ENCODE measurements around the gene C22orf23. TPM values are rescaled to one million over a fixed set of nuclear protein-coding genes. Genes with fewer than 3 reads are reported as not detected.

The C22orf23 gene
- total and polyA plus RNA-seq, 2 of the 13 experiments (the other 11 are each of a cell fraction or from before 2014, with no cell fraction given): 0.21 to 0.24 TPM

DNA sequence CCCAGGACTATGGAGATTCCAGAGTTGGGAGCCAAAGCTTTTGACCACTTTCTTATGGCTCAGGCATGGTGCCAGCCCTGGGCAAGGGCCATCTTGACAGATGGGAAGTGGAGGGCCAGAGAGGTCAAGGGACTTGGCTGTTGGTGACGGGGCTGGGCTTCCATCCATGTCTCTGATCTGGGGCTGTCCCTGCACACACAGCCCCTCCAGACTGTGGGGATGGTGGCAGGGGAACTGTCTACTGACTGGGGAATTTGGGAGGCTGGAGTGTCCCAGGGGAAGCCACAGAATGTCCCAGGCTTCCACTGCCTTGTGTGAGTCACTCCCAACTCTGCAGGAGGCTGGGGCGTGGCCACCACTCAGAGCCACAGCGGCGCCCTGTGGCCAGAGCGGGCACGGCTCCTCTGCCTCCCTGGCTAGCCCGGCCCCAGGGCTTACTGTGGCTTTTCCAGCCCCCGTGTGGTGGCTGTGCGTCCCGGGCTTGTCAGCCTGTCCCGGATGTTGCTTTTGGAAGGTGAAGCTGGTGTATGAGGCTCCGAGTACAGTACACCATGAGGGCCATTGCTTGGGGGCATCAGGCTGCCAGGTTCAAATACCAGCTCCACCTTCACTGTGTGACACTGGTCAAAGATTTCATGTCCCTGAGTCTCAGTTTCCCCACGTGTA, 19.6 kb downstream of the C22orf23 start (continued):
- peak; percentile 74; the same call in 1 of the 2 replicates for TF ChIP-seq RFXAP (CRISPR knock-in tag; IDR thresholded peaks at IDR 0.05; ENCODE audit: borderline replicate concordance)
- TF ChIP-seq HCFC1 (IDR thresholded peaks at IDR 0.05; ENCODE audit: low read depth, low read length): no peak
- TF ChIP-seq, protein P1, sequence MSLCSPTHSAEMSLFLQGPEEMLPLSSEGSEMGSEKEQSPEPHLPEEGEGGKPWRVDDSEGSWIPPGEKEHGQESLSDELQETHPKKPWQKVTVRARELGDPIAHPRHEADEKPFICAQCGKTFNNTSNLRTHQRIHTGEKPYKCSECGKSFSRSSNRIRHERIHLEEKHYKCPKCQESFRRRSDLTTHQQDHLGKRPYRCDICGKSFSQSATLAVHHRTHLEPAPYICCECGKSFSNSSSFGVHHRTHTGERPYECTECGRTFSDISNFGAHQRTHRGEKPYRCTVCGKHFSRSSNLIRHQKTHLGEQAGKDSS (CRISPR knock-in tag; IDR thresholded peaks at IDR 0.05; ENCODE audit: borderline replicate concordance, low read depth): peak; percentile 84; the same call in 1 of the 2 replicates
- TF ChIP-seq, protein P2, sequence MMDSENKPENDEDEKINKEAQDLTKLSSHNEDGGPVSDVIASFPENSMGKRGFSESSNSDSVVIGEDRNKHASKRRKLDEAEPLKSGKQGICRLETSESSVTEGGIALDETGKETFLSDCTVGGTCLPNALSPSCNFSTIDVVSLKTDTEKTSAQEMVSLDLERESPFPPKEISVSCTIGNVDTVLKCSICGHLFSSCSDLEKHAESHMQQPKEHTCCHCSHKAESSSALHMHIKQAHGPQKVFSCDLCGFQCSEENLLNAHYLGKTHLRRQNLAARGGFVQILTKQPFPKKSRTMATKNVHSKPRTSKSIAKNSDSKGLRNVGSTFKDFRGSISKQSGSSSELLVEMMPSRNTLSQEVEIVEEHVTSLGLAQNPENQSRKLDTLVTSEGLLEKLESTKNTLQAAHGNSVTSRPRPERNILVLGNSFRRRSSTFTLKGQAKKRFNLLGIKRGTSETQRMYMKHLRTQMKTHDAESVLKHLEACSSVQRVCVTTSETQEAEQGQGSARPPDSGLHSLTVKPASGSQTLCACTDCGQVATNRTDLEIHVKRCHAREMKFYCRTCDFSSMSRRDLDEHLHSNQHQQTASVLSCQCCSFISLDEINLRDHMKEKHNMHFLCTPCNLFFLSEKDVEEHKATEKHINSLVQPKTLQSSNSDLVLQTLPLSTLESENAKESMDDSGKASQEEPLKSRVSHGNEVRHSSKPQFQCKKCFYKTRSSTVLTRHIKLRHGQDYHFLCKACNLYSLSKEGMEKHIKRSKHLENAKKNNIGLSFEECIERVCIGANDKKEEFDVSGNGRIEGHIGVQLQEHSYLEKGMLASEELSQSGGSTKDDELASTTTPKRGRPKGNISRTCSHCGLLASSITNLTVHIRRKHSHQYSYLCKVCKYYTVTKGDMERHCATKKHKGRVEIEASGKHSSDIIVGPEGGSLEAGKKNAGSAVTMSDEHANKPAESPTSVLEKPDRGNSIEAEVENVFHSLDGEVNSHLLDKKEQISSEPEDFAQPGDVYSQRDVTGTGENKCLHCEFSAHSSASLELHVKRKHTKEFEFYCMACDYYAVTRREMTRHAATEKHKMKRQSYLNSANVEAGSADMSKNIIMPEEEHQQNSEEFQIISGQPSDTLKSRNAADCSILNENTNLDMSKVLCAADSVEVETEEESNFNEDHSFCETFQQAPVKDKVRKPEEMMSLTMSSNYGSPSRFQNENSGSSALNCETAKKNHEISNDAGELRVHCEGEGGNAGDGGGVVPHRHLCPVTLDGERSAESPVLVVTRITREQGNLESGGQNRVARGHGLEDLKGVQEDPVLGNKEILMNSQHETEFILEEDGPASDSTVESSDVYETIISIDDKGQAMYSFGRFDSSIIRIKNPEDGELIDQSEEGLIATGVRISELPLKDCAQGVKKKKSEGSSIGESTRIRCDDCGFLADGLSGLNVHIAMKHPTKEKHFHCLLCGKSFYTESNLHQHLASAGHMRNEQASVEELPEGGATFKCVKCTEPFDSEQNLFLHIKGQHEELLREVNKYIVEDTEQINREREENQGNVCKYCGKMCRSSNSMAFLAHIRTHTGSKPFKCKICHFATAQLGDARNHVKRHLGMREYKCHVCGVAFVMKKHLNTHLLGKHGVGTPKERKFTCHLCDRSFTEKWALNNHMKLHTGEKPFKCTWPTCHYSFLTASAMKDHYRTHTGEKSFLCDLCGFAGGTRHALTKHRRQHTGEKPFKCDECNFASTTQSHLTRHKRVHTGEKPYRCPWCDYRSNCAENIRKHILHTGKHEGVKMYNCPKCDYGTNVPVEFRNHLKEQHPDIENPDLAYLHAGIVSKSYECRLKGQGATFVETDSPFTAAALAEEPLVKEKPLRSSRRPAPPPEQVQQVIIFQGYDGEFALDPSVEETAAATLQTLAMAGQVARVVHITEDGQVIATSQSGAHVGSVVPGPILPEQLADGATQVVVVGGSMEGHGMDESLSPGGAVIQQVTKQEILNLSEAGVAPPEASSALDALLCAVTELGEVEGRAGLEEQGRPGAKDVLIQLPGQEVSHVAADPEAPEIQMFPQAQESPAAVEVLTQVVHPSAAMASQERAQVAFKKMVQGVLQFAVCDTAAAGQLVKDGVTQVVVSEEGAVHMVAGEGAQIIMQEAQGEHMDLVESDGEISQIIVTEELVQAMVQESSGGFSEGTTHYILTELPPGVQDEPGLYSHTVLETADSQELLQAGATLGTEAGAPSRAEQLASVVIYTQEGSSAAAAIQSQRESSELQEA (CRISPR knock-in tag; IDR thresholded peaks at IDR 0.05; ENCODE audit: not compliant biosample characterization): no peak
- TF ChIP-seq MAF1 (CRISPR knock-in tag; IDR thresholded peaks at IDR 0.05; ENCODE audit: borderline replicate concordance): no peak
- TF ChIP-seq, protein P3, sequence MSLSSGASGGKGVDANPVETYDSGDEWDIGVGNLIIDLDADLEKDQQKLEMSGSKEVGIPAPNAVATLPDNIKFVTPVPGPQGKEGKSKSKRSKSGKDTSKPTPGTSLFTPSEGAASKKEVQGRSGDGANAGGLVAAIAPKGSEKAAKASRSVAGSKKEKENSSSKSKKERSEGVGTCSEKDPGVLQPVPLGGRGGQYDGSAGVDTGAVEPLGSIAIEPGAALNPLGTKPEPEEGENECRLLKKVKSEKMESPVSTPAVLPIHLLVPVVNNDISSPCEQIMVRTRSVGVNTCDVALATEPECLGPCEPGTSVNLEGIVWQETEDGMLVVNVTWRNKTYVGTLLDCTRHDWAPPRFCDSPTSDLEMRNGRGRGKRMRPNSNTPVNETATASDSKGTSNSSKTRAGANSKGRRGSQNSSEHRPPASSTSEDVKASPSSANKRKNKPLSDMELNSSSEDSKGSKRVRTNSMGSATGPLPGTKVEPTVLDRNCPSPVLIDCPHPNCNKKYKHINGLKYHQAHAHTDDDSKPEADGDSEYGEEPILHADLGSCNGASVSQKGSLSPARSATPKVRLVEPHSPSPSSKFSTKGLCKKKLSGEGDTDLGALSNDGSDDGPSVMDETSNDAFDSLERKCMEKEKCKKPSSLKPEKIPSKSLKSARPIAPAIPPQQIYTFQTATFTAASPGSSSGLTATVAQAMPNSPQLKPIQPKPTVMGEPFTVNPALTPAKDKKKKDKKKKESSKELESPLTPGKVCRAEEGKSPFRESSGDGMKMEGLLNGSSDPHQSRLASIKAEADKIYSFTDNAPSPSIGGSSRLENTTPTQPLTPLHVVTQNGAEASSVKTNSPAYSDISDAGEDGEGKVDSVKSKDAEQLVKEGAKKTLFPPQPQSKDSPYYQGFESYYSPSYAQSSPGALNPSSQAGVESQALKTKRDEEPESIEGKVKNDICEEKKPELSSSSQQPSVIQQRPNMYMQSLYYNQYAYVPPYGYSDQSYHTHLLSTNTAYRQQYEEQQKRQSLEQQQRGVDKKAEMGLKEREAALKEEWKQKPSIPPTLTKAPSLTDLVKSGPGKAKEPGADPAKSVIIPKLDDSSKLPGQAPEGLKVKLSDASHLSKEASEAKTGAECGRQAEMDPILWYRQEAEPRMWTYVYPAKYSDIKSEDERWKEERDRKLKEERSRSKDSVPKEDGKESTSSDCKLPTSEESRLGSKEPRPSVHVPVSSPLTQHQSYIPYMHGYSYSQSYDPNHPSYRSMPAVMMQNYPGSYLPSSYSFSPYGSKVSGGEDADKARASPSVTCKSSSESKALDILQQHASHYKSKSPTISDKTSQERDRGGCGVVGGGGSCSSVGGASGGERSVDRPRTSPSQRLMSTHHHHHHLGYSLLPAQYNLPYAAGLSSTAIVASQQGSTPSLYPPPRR (CRISPR knock-in tag; IDR thresholded peaks at IDR 0.05; ENCODE audit: borderline replicate concordance): 0 out of 2 replicates have a peak, but pooled peaks have one; percentile 33
- TF ChIP-seq MTA1 (CRISPR knock-in tag; IDR thresholded peaks at IDR 0.05; ENCODE audit: borderline replicate concordance): peak; percentile 51; the same call in 1 of the 2 replicates
- TF ChIP-seq, protein P4, sequence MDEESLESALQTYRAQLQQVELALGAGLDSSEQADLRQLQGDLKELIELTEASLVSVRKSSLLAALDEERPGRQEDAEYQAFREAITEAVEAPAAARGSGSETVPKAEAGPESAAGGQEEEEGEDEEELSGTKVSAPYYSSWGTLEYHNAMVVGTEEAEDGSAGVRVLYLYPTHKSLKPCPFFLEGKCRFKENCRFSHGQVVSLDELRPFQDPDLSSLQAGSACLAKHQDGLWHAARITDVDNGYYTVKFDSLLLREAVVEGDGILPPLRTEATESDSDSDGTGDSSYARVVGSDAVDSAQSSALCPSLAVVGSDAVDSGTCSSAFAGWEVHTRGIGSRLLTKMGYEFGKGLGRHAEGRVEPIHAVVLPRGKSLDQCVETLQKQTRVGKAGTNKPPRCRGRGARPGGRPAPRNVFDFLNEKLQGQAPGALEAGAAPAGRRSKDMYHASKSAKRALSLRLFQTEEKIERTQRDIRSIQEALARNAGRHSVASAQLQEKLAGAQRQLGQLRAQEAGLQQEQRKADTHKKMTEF (CRISPR knock-in tag; IDR thresholded peaks at IDR 0.05): peak; percentile 70; the same call in 1 of the 2 replicates
- TF ChIP-seq SALL1 (CRISPR knock-in tag; IDR thresholded peaks at IDR 0.05): peak; percentile 84
- TF ChIP-seq, protein P5, sequence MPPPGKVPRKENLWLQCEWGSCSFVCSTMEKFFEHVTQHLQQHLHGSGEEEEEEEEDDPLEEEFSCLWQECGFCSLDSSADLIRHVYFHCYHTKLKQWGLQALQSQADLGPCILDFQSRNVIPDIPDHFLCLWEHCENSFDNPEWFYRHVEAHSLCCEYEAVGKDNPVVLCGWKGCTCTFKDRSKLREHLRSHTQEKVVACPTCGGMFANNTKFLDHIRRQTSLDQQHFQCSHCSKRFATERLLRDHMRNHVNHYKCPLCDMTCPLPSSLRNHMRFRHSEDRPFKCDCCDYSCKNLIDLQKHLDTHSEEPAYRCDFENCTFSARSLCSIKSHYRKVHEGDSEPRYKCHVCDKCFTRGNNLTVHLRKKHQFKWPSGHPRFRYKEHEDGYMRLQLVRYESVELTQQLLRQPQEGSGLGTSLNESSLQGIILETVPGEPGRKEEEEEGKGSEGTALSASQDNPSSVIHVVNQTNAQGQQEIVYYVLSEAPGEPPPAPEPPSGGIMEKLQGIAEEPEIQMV (CRISPR knock-in tag; IDR thresholded peaks at IDR 0.05; ENCODE audit: low read depth): peak; percentile 64; the same call in 1 of the 2 replicates

Measured in HepG2 (cell line).